Mesodermal cell (in vitro differentiated cells): ENCODE measurements around the gene HHLA2.

ENCODE experiments used
- H3K27ac ChIP-seq: 2 replicates; pipeline ENCODE4 v1.7.0; 2013; ENCODE audit warnings: mild to moderate bottlenecking, low read depth, low read length, moderate library complexity; ENCODE audit not compliant: severe bottlenecking
- H3K36me3 ChIP-seq: 2 replicates; pipeline ENCODE4 v1.7.1; 2013; ENCODE audit warnings: mild to moderate bottlenecking, low read length, moderate library complexity; ENCODE audit not compliant: control insufficient read depth, insufficient read depth
- H3K4me1 ChIP-seq: one replicate; pipeline ENCODE4 v1.7.1; 2013; ENCODE audit warnings: mild to moderate bottlenecking, low read length; ENCODE audit not compliant: insufficient read depth, control insufficient read depth, poor library complexity, severe bottlenecking
- H3K4me3 ChIP-seq: 2 replicates; pipeline ENCODE4 v1.7.0; 2013; ENCODE audit warnings: low read length, control low read depth, mild to moderate bottlenecking; ENCODE audit not compliant: insufficient read depth, poor library complexity, severe bottlenecking; ENCODE audit errors: extremely low read depth
- H3K9me3 ChIP-seq: 2 replicates; pipeline ENCODE4 v1.7.1; 2013; ENCODE audit warnings: mild to moderate bottlenecking, low read length, moderate library complexity; ENCODE audit not compliant: control insufficient read depth
- WGBS, 2 experiments: methylation state at CpG; one replicate each; pipeline ENCODE4 v1.1.5; 2013; ENCODE audit warnings: missing lambda C conversion rate in 2 of 2; ENCODE audit not compliant: insufficient coverage in 2 of 2; 5-methylcytosine and 5-hydroxymethylcytosine counted together

The HHLA2 gene

GRCh38 chr3:108298056-108298455, 1.7 kb downstream of the HHLA2 start:
- Histone ChIP-seq H3K9me3 (no peaks in the 10 kb centered on the region), H3K36me3 (no peaks in the 10 kb centered on the region), H3K4me3 (no peak overlapping the region), H3K27ac (peak overlapping the region; percentile 23), H3K4me1 (peaks cover 5% of the 10 kb centered on the region)
- WGBS, 2 experiments: 43 to 83% methylated on average over 1 of the region's 2 CpGs

DNA sequence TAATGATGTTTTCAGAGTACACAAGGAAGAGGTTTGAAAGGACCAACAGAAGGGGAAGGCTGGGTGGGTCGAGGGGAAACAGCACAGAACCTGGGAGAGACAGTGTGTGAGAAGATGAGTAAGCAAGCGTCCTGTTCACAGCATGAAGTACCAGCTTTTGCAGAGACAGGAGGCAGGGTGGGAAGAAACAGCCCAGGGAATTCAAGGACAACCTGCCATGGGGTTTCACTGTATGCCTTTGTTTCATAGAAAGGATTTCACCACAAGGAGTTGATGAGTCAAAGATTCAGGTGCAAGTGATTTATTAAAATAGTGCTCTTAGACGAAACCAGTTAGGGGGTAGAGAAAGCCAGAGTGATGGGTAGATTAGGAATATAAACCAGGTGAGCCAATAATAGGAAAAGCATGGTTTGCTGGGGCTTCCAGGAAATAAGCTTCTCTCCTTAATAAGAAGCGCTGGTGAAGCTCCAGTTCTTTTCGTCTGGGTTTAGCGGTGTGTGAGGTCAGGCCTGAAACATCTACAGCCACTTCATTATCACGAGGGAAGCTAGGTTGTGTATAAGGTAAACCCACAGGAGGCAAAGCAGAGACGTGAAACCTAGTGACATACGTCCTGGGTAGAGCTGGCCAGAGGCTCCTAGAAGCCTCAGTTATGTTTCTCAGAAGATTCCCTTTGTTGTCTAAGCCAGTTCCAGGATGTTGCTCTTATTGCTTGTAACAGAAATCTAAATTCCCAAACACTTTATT, 3.9 kb downstream of the HHLA2 start:
- peaks cover 5% of the 10 kb centered on the region for H3K4me1 ChIP-seq
- H3K36me3 ChIP-seq: no peaks in the 10 kb centered on the region
- no peaks in the 10 kb centered on the region for H3K9me3 ChIP-seq
- H3K27ac ChIP-seq: no peak overlapping the region
- WGBS, 2 experiments: 62 to 63% methylated on average over 5 to 6 of the region's 9 CpGs
- H3K4me3 ChIP-seq: no peak overlapping the region

DNA sequence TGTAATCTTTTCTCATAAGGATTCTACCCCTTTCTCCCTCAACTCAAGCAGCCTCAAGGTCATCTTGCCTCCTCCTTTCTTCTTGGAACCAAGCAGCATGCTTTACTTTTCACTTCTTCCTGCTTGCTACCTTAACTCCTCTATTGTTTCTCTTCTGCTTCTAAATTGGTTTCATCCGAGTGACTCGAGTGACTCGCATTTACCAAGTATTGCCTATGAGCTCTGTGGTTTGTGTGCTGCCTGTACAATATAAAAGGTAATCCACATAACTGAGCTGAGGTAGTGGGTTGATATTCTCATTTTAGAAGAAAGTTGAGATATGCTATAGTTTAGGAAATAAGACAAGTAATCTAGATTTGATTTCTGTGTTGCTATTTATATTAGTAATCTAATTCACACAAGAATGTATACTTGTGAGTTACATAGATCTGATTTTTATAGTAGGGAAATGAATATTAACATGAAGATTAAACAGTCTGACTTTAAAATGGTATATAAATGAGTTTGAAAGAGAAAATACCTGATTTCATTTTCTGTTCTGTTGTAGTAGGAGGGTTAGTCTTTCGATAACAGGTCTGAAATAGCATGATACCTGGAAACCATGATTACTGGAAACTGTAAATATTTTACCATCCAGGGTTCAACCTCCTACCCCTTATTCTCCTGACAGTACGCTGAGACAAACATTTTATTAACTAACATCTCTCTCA, 5.5 kb downstream of the HHLA2 start:
- 84 to 86% methylated on average over 3 to 4 of the region's 5 CpGs for WGBS, 2 experiments
- Histone ChIP-seq H3K9me3 (no peaks in the 10 kb centered on the region), H3K4me3 (no peak overlapping the region), H3K4me1 (peaks cover 5% of the 10 kb centered on the region), H3K27ac (no peak overlapping the region), H3K36me3 (no peaks in the 10 kb centered on the region)

GRCh38 chr3:108302570-108302969, 6.2 kb downstream of the HHLA2 start:
- H3K4me3 ChIP-seq: no peak overlapping the region
- H3K9me3 ChIP-seq: no peaks in the 10 kb centered on the region
- H3K27ac ChIP-seq: no peak overlapping the region
- peaks cover 5% of the 10 kb centered on the region for H3K4me1 ChIP-seq
- H3K36me3 ChIP-seq: no peaks in the 10 kb centered on the region
- WGBS, 2 experiments: 100% methylated on average over 3 of the region's 4 CpGs; no CpG with 5 or more reads in 1 of the 2 experiments

DNA sequence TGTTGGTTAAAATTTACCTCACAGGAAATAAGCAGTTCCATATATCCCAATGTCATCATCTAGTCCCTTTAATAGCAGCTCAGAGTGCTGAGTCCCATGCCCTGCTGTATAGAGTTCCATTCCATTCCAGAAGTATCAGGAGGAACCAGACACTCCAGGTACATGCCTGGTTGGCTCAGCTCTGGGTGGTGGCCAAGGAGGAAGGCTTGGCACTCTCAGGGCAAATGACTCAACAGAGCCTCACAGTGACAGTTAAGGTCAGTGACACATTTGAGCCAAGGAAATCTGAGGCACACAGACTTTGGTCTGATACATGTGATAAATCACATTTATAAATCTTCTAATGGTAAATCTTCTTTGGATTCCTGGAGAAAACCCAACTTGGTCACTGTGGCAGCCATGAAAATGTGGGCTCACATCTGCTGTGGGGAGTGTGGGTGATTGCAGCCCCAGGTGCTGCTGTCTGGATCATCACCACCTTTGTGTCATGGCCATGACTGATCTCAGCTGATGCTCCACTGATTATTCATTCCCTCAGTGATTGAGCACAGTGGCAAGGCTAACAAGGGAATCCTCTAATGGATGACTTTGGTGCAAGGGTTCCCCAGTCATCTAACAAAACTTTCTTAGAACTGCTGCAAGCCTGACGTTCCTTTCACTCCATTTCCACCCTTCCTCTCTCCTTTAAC, 9.3 kb downstream of the HHLA2 start:
- Histone ChIP-seq H3K9me3 (peaks cover 7% of the 10 kb centered on the region), H3K27ac (no peak overlapping the region)
- 50 to 92% methylated on average over 1 of the region's 1 CpG for WGBS, 2 experiments

DNA sequence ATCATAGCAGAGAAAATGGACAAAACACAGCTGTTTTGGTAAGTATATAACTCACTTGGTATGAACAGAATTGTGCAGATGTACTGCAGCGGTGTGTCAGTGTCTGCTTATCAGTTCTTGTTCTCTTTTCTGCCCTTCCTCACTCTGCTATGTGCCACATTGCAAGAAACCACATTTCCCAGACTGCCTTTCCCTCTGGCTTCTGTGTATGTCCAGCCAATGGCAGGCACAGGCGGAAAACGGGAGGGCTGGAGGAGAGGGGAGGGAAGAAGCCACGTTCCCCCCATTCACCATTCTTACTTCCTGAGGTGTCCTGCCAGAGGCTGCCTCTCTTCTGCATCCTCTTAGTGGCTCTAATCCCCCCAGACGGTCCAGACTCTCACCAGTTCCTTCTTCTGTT, 15.4 kb downstream of the HHLA2 start:
- Histone ChIP-seq H3K4me1 (no peaks in the 10 kb centered on the region), H3K9me3 (peaks cover 7% of the 10 kb centered on the region), H3K27ac (no peak overlapping the region), H3K36me3 (no peaks in the 10 kb centered on the region), H3K4me3 (no peak overlapping the region)
- 57 to 75% methylated on average over 1 to 3 of the region's 5 CpGs for WGBS, 2 experiments

More for the DNA sequence above, 9.3 kb downstream of the HHLA2 start:
- Histone ChIP-seq H3K4me1 (no peaks in the 10 kb centered on the region), H3K36me3 (no peaks in the 10 kb centered on the region), H3K4me3 (no peak overlapping the region)

GRCh38 chr3:108312656-108313055, 16.3 kb downstream of the HHLA2 start:
- no peaks in the 10 kb centered on the region for H3K36me3 ChIP-seq
- peaks cover 7% of the 10 kb centered on the region for H3K9me3 ChIP-seq
- no peaks in the 10 kb centered on the region for H3K4me1 ChIP-seq
- H3K4me3 ChIP-seq: no peak overlapping the region
- no peak overlapping the region for H3K27ac ChIP-seq
- 100% methylated on average over 1 of the region's 1 CpG for WGBS, 2 experiments

DNA sequence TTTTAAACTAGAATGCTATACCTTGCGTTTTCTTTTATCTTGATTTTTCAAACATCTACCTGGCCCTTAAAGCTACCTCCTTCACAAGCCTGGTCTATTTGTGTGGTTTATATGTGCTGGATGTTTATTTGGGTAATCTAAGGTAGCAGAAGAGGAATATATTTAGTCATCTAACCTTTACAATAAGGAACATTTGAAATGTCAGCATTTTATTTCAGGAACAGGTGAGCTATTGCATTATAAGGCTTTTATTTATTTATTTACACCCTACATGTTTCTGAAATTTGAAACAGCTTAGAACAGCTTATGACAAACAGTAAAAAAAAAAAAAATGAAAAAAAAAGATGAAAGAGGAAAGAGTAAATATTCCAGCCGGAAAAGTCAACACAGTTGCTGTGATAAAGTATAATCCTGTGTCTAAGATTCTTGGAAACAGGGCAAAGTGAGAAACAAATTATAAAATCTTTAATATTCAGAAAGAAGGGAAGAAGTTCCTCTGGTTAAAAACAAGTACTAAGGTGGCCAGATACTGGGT, 19.5 kb downstream of the HHLA2 start:
- no peaks in the 10 kb centered on the region for H3K36me3 ChIP-seq
- no peak overlapping the region for H3K27ac ChIP-seq
- no peak overlapping the region for H3K4me3 ChIP-seq
- no peaks in the 10 kb centered on the region for H3K4me1 ChIP-seq
- WGBS, 2 experiments: 100% methylated on average over 1 of the region's 2 CpGs; no CpG with 5 or more reads in 1 of the 2 experiments
- no peaks in the 10 kb centered on the region for H3K9me3 ChIP-seq

DNA sequence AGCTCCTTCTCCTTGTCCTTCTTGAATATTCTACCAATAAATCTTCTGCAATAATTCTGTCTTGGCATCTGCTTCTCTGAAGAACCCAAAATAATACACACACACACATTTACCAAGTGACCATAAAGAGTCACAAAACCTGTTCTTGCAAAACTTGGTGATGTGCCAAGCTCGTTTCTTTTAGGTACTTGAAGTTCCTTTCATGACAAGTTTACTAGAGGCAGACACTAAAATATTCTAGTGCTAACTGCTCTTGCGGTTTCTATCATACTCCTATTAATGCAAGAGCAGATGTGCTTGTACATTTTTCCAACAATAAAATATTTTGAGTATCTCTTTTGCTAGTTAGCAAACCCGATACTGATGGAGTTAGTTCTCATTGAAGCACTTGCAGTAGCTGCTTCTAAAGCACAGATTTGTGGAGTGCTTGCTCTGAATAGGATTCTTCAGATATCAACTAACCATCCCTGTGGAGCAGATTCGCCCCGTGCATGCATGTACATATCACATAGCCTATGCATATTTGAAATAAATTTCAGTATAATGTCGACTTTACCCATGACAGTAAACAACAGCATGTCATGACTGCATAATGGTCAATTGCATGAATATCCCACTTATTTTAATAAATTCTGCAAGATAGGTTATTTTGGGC, 23.2 kb downstream of the HHLA2 start:
- Histone ChIP-seq H3K4me3 (no peak overlapping the region), H3K4me1 (no peaks in the 10 kb centered on the region), H3K27ac (no peak overlapping the region), H3K36me3 (no peaks in the 10 kb centered on the region), H3K9me3 (no peaks in the 10 kb centered on the region)
- 89 to 100% methylated on average over 1 of the region's 6 CpGs for WGBS, 2 experiments

GRCh38 chr3:108320746-108321350, 24.5 kb downstream of the HHLA2 start:
- Histone ChIP-seq H3K27ac (no peak overlapping the region), H3K4me3 (no peak overlapping the region), H3K4me1 (no peaks in the 10 kb centered on the region), H3K9me3 (no peaks in the 10 kb centered on the region), H3K36me3 (no peaks in the 10 kb centered on the region)
- 56 to 77% methylated on average over 2 to 3 of the region's 6 CpGs for WGBS, 2 experiments
